NOMO-1 (cell line): Measurements from ENCODE around the gene LRR1.
"Not testable (repeated sequence)": the region's sequence is repeated elsewhere in the genome, so short reads cannot be mapped to it uniquely, and the experiment has no call there.

Source experiments
- DNase-seq, 2 experiments: peaks; one replicate each; lab custom pipeline; 2025; ENCODE audit not compliant: unreplicated experiment in 2 of 2; lab: John Stamatoyannopoulos, UW

LRR1 gene

DNA sequence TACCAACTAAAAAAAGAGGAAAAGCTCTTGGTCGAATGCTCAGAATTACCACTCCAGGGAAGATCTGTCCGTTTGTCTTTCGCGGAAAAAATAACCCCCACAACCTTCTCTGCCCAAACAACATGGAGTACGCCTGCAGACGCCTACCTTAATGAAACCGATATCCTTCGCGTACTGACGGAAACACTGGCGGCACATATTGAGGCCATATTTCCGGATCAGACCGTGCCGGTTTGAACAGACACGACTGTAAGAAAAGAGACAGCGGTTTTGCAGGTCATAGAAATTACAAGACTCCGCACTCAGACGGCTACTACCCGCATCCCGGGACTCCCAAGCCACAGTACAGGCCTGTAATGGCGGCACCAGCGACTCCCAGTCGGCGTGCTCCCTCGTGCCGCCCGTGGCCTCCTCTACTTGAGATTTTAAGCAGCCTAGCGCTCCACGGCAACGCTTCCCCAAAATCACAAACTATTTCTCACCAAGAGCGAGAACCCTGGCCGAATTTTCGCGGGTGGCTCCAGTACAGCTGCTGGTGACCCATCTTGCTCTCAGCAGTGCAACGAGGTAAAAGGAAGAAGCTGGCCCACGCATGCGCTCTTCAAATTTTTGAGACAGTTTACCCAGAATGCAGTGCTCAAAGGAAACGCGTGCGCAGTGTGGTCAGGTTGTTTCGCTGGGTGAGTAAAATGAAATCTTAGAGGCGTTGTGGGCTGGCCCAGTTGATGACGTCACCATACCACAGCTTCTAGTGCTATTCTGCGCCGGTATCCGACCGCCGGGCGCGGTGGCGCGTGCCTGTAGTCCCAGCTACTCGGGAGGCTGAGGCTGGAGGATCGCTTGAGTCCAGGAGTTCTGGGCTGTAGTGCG lies 12.7 kb upstream of the LRR1 start, which contains the start of gene RPS29:
Gene RPS29, minus strand, starts transcription at position 578 of the 870 bp plus-strand sequence. Its CDS starts 34 bp downstream, at position 544.
- DNase-seq = peak; percentile 96 to 98

DNA sequence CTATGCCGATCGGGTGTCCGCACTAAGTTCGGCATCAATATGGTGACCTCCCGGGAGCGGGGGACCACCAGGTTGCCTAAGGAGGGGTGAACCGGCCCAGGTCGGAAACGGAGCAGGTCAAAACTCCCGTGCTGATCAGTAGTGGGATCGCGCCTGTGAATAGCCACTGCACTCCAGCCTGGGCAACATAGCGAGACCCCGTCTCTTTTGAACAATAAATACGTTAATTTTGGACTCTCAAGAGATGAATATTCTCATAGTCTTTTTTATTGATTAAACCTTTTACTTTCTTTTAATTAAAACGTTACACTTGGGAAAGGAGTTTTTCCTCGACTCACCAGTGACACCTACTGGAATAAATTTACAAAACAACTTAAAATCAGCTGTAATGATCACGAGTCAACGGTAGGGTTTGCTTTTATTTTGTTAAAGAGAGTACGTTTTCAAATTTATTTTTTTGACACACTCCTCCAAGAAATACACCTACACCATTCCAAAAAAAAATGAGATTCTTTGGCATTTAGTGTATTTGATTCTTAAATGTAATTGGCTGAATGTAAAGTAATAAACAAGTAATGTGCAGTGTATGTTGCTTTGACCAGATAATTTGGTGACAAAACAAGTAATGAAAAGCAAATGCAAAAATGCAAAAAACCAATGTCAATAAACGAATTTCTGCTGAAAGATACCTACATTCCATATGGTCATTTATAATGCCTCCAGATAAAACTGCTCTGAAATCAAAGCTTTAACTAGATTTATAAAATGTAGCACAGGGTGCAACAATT lies 11.9 kb upstream of the LRR1 start:
- DNase-seq = peak; percentile 25 to 60

DNA sequence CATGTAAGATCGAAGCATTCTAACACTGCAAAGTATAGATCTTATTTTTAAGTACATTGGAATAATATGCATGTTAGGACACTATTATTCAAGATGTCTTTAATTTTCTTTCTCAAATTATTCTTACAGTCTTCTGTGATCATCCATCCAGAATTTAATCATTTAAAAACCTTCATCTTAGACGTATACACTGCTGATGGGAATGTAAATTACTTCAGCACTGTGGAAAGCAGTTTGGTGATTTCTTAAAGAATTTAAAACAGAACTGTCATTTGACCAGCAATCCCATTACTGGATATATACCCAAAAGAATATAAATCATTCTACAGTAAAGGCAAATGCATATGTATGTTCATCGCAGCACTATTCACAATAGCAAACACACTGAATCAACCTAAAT lies 9.4 kb upstream of the LRR1 start:
- no peak for DNase-seq

DNA sequence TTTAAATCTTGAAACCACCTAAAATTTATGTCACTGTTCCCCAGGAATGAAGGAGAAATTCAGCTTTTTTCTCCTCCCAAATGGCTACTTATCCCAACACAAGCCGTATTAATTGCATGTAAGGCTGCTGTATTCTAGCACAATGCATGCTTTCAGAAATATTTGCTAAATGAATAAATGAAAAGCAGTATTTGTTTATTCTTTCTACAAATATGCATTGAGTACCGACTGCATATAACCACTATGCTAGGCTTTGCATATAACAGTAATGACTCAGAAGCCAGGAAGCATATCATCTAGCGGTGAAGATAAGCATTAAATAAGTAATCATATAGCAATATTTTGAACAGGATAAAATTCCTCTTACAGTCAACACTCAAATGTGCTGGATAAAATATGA lies 5.7 kb upstream of the LRR1 start:
- DNase-seq = no peak

DNA sequence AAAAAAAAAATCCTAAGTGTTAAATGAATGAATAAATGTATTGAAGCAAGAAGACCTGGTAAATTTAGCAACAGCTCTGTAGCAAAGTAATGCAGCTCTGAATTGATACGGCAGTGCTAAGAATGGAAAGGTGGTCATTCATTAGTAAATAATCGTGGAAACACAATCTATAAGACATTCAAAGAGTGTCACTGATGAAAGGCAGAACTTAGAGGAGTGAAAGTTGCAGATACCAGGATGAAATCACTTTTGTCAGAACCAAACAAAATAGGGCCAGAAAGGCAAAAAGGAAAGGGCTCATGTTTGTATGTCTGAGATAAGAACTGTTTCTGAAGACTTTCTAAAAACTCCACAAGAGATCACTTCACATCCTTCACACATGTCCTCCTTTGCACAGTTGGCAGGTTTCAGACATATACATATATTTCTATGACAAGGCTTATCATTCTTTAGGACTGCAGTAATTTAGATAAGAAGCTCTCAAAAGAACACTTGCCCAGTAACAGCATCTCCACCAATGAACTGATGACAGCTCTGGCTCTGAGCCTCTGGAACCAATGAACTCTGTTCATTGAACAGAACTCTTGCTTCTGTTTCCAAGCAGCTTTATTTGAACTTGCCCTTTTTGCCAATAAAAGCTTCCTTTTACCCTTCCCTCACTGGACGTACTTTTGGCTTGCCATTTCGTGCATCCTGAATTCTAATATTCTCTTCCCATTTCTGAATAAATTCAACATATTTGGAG lies 4.2 kb upstream of the LRR1 start:
- DNase-seq = no peak

DNA sequence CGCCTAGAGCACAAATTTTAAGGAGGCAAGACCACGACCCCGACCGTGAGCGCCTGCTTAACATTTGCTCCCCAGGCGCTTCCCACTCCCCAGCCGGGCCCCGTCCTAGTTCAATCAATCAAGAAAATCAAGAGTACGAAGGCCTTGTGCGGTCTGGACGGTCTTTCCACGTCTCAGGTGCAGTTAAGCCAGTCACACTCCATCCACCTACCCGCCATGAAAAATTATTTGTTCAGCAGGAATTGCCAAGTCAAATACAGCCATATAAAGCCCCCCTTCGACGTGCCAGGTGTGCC lies 603 bp upstream of the LRR1 start:
- peak in 1 of 2 experiments; percentile 53 for DNase-seq

DNA sequence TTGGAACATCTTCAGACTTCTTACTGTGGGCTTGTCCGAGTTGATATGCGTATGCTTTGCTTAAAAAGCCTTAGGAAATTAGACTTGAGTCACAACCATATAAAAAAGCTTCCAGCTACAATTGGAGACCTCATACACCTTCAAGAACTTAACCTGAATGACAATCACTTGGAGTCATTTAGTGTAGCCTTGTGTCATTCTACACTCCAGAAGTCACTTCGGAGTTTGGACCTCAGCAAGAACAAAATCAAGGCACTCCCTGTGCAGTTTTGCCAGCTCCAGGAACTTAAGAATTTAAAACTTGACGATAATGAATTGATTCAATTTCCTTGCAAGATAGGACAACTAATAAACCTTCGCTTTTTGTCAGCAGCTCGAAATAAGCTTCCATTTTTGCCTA lies 8.8 kb downstream of the LRR1 start:
- no peak for DNase-seq

DNA sequence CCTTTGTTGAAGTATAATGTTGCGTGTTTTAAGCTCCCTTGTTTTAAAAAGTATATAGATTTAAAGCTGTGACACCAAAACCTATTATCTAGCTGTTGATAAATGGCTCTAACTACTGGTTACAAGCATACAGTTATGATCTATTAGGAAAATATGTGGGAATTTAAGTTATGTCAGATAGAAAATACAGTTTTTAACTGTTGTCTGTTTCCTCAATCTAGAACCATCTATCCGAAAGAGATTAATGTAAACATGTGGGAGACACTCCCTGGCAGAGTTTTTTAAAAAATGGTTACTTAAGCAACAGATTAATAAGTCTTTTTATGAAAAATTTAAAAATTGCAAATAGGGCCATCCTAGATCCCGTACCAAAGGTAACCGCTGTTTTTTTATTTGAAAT lies 13.5 kb downstream of the LRR1 start:
- DNase-seq = no peak

DNA sequence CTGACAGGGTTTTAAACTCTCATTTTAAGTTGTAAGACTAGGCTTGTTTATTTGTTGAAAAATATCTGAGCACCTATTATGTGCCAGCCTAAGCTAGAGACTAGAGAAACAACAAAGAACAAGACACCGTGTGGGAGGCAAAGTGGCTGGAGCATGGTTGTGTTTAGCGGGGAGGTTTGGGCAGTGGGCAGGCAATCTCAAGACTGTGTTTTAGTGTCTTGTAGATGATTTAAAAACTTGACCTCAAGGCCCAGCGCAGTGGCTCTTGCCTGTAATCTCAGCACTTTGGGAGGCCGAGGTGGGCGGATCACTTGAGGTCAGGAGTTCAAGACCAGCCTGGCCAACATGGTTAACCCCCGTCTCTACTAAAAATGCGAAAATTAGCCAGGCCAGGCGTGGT lies 13.9 kb downstream of the LRR1 start:
- DNase-seq = no peak

DNA sequence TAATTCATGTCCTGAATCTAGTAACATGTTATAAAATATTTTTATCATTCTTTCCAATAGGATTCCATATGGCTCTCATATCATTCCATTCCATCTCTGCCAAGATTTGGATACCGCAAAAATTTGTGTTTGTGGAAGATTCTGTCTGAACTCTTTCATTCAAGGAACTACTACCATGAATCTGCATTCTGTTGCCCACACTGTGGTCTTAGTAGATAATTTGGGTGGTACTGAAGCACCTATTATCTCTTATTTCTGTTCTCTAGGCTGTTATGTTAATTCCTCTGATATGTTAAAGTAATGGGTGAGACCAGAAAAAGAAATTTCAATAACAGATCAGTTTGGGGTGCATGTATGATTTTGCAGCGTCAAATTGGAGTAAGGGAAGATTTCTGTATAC lies 15.5 kb downstream of the LRR1 start:
- DNase-seq = no peak

DNA sequence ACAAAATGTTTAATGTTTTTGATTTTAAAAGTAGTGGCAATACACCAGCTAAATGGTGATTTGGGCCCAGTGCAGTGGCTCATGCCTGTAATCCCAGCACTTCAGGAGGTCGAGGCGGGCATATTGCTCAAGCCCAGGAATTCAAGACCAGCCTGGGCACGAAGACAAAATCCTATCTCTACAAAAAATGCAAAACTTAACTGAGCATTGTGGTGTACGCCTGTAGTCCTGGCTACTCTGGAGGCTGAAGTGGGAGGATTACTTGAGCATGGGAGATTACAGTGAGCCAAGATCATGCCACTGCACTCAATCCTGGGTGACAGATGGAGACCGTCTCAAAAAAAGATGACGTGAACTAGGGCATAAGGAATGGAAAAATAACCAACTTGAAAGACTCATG lies 17.0 kb downstream of the LRR1 start:
- DNase-seq = no peak

DNA sequence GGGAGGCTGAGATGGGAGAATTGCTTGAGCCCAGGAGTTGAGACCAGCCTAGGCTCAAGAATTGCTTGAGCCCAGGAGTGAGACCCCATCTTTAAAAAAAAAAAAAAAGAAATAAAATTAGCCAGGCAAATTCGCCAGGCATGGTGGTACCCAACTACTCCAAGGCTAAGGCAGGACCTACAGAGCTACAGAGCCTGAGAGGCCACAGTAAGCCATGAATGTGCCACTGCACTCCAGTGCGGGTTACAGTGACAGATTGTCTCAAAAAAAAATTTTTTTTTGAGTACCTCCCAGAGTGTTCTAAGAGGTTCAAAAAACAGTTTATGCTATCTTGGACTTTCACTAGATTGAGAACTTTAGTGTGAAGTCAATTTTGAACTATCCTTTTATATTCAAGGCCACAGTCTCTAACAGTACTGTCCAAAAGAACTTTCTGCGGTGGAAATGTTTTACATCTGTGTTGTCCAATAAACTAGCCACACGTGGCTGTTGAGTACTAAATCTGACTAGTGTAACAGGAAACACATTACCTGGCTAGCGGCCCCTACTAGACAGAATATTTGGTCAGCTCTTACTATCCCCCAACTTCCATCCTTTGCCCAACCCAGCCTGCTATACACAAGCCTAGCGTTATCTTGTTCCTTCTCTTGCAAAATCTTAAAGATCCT lies 19.2 kb downstream of the LRR1 start:
- DNase-seq = no peak

DNA sequence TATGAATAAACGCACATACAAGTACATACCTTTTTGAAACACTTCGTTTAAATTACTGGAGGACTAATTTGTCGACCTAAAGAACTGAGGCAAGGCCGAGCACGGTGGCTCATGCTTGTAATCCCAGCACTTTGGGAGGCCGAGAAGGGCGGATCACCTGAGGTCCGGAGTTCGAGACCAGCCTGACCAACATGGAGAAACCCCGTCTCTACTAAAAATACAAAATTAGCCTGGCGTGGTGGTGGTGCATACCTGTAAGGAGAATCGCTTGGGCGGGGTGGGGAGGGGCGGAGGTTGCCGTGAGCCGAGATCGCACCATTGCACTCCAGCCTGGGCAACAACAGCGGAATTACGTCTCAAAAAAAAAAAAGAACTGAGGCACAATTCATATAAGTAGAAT lies 20.5 kb downstream of the LRR1 start:
- DNase-seq = not testable (repeated sequence)

DNA sequence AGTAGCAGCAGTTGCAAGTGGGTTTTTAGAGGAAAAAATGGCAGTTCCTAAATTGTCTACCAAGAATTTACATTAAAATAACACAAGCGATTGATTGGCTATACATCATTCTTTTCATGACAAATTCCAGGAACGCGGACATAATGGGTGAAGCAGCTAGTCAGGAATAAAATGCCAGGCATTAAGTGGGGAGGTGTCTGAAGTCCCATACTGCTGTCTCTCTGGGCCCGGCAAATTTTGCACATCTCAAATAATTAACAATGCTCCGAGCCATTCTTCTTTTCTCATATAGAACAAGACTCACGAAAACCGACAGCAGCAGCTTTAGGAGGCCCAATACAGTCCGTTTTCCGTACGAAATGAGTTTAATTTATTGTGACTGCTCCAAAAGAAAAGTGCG lies 21.0 kb downstream of the LRR1 start:
- no peak for DNase-seq

DNA sequence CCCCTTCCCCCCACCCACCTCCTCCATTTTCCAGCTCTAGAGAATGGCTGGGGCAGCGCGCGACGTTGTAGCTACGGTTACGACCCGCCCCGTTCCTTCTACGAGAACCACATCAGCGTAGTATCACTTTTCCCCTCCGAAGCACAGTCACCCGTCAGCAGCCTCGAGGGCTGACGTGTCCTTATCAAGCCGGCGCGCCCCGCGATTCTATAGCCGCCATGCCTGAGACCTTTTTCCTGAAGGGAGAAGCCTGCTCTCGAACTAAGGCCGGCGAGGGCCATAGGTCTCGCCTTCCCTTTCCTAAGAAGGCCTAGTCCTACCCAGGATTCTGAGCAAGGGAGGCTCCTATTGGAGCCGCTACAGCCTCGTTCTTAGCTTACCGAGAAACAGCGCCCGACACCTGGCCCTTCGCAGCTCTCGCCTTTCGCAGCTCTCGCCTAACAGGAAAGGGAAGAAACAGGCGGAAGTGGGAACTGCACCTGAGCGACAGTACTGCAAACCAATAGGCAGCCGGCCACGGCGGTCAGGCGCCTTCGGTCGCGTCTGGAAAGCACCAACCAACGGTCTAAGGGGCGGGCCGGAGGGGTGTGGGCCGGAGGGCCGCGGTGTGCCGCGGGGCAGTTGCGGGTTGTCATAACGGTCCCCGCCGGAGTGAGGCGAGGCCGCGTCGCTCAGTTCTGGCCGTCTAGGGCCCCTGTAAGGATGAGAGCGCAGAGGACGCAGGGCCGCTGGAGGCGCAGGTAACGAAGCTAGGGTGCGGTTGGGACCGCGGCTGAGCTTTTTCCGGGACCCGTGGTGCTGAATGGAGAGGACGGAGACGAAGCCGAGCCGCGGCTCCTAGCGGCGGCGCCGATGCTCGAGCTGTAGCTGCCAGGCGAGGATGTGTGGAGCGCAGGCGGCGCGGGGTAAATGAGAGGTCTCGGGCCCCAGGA lies 21.7 kb downstream of the LRR1 start, which contains the start of the genes MGAT2 and RPL36AL:
Gene MGAT2, plus strand, starts transcription at position 618 of the 932 bp plus-strand sequence. CDS start 470 bp downstream, outside the sequence.
Gene RPL36AL, minus strand, starts transcription at position 445 of the 932 bp plus-strand sequence. CDS start 1,522 bp downstream, outside the sequence.
- DNase-seq = peak; percentile 95 to 99

DNA sequence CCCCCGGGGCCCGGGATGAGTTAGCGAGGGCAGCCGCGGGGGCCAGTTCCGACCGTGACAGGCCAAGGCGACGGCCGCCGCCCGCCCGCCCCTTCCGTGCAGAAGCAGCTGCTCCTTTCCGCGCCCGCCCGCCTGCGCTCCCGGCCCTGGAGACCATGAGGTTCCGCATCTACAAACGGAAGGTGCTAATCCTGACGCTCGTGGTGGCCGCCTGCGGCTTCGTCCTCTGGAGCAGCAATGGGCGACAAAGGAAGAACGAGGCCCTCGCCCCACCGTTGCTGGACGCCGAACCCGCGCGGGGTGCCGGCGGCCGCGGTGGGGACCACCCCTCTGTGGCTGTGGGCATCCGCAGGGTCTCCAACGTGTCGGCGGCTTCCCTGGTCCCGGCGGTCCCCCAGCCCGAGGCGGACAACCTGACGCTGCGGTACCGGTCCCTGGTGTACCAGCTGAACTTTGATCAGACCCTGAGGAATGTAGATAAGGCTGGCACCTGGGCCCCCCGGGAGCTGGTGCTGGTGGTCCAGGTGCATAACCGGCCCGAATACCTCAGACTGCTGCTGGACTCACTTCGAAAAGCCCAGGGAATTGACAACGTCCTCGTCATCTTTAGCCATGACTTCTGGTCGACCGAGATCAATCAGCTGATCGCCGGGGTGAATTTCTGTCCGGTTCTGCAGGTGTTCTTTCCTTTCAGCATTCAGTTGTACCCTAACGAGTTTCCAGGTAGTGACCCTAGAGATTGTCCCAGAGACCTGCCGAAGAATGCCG lies 22.6 kb downstream of the LRR1 start:
- peak; percentile 68 to 80 for DNase-seq

DNA sequence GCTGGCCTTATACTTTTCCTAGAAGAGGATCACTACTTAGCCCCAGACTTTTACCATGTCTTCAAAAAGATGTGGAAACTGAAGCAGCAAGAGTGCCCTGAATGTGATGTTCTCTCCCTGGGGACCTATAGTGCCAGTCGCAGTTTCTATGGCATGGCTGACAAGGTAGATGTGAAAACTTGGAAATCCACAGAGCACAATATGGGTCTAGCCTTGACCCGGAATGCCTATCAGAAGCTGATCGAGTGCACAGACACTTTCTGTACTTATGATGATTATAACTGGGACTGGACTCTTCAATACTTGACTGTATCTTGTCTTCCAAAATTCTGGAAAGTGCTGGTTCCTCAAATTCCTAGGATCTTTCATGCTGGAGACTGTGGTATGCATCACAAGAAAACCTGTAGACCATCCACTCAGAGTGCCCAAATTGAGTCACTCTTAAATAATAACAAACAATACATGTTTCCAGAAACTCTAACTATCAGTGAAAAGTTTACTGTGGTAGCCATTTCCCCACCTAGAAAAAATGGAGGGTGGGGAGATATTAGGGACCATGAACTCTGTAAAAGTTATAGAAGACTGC lies 23.4 kb downstream of the LRR1 start:
- no peak for DNase-seq

DNA sequence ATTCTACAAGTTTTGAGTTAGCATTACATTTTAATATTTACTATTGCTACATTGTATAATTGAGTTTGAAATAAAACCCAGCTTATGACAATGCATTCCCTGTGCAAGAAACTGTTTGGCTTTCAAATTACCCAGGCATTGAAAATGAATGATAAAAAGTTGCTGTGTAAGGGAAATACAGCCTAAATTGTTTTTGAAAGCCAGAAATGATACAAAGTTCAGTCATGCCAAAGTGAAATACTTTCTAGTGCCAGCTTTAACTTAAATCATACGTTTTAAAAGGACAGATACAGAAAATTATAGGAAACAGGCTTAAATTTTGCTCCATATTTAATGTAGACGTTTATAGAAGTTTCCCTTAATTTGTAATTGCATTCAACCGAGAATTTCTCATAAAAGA lies 24.6 kb downstream of the LRR1 start:
- DNase-seq = no peak
